ENCODE data around the gene RAB27B.

Gene RAB27B

DNA sequence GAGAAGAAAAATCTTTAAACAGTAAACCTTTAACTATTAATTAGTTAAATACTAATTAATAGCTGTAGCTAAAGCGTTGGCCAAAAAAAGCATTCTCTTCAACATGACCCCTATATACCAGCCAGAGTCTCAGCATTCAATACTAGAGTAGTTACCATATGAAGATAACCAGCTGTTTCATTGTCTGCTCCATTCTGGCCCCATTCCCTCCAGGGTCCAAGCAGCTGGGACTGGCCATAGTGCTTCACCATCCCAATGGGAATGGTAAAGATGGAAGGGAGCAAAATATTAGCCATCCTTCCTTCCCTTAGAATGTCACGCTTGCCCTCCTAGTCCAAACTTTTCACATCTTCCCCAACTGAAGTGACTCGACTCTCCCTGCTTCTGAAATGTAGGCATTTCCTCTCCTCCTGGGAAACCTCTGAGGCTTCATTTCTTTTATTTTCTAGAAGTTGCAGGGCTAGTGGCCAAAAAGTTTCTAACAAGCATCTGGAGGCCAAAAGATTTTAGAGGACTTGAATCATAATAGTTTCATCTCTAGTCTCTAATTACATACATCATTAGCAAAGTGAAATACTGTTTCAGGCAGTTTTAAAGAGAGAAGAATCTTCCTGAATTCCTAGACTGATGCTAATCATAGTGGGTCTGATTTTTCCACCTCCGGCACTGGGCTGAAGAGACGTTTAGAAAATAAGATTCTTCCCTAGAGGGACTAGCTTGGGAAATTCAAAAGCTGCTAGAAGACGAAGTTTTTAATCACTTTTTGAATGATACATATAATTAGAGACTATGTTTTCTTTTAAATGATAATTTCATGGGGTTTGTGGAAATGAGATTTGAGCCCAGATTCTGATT, 78.3 kb downstream of the RAB27B start:
- no peak for DNase-seq (ENCODE audit: low read depth in 3 of 3, low spot score in 1 of 3)

DNA sequence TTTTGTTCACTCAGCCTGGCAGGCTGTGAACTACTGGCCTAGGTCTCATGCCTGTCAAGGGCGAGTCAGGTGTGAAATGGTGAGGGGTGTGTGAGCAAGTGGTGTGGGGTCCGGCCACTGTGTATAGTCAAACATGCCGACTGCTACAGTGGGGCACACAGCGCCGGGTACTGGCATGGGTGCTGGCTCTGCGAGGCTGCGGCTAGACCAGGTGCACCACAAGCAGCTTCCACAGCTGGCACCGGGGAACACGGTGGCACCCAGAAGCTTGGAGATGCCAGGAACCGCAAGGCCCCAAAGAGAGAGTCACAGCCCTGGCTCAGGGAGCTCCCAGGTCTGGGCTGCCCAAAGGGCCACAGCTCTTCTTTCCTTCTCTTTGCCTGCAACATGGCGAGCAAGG, 81.3 kb downstream of the RAB27B start:
- DNase-seq (ENCODE audit: low read depth in 3 of 3, low spot score in 1 of 3) = no peak

DNA sequence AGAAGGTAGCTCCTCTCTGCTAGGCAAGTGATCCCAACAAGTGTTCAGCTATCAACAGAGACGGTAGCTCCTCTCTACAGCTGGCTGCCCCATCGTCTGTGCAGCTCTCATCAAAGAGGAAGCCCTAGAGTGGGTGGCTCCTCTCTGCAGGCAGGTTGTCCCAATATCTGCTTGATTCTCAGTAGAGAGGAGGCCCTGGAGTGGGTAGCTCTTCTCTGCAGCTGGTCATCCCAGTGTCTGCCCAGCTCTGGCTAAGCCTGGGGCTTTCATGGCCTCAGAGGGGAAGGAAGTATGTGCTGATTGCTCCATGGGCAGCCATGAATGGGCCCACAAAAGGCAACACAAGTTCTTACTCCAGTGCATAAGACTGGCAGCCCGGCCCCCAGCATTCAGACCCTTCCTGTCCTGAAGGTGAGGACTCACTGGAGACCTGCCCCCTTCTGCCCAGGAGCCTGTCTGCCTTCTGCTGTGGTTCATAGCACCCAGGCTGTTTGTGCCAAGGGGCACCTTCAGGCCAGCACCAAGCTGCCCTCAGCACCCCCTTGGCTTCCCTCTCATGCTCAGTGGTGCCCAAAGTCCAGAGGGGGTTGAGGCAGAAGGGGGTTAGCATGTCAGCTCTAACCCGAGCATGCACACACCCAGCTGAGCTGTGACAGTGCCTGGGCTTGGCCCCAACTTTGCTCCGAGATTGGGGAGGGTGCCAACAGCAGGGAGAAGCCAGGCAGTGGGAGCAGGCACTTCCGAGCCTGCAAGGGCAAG, 82.1 kb downstream of the RAB27B start:
- no peak for DNase-seq (ENCODE audit: low read depth in 3 of 3, low spot score in 1 of 3)

DNA sequence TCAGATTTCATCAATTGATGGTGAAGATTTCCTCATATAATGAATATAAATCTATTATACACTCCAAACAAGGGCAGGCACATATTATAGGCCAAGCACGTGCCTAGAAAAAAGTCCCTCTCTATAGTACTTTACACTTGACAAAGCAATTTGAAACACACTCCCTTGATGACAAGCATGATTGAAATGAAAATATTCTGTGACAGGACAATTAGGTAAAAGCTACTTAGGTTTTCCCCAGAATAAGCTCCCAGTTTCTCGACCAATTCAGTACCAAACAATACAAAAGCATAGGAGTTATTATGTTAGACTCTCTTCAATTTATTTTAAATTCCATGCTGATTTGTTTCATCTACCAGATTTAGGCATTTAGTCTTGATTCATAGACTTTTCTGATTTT, 83.3 kb downstream of the RAB27B start:
- DNase-seq (ENCODE audit: low read depth in 3 of 3, low spot score in 1 of 3) = no peak

DNA sequence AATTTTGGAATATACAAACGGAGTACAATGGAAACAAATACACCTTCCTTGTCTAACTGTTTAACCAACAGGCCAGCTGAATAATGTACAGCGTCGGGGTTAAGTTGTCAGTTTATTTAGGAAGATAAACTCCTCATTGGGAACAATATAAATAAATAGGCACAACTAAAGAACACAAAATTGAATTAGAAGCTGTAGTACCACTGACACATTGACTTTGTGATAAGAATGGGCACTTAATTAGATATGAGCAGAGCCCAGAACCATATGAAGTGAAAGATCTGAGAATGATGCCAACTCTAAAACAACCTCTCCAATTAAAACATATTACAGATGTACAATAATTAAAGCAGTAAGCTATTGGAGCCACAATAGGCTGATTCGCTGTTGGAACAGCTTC, 86.5 kb downstream of the RAB27B start:
- no peak for DNase-seq (ENCODE audit: low read depth in 3 of 3, low spot score in 1 of 3)

DNA sequence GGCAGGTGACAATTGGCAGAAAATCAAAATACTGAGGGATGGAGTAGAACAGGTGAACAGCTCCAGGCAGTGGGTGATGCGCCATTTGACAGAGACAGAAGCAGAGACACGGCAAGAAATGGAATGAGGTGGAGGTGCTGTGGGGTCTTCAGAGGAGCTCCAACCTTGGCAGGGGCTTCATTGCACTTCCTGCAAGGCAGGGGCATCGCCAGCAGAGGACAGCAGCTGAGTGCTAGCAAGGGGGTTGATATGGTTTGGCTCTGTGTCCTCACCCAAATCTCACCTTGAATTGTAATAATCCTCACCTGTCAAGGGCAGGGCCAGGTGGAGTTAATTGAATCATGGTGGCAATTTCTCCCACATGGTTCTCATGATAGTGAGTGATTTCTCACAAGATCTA, 88.2 kb downstream of the RAB27B start:
- DNase-seq (ENCODE audit: low read depth in 3 of 3, low spot score in 1 of 3) = no peak

DNA sequence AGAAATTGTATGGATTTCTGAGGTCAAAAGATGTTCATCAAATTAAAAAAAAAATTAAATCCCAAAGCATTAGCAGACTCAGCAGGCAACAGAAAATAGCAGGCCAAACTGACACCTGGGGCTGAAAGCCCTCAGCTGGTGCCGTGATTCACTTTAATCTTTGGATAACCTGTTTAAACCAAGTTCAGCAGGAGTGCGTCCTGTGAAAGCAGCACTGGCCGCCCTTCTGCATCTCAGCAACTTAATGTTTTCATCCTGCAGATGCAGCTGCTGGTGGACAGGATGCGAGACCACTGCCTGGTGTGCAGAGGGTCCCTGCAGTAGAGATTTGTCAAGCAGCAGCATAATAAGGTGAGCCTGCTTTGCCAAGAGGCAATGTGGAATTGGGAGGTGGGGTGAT, 89.8 kb downstream of the RAB27B start:
- DNase-seq (ENCODE audit: low read depth in 3 of 3, low spot score in 1 of 3) = no peak

DNA sequence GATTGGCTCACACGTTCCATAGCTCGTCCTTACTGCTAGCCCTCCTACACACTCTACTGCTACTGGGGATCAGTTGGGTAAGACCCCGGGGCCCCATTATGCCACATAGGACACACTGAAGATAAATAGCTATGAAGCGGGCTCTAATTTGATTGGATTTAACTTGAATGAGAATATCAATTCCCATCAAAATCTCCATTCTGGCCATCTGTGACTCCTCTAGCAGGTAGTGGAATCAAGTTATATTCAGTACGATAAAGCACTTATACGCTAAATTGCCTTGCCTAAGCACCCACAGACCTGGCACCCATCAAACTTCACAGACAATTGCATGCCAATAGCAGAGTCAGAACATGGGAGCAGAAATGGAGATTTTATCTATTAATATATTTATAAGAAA, 91.1 kb downstream of the RAB27B start:
- no peak for DNase-seq (ENCODE audit: low read depth in 3 of 3, low spot score in 1 of 3)

DNA sequence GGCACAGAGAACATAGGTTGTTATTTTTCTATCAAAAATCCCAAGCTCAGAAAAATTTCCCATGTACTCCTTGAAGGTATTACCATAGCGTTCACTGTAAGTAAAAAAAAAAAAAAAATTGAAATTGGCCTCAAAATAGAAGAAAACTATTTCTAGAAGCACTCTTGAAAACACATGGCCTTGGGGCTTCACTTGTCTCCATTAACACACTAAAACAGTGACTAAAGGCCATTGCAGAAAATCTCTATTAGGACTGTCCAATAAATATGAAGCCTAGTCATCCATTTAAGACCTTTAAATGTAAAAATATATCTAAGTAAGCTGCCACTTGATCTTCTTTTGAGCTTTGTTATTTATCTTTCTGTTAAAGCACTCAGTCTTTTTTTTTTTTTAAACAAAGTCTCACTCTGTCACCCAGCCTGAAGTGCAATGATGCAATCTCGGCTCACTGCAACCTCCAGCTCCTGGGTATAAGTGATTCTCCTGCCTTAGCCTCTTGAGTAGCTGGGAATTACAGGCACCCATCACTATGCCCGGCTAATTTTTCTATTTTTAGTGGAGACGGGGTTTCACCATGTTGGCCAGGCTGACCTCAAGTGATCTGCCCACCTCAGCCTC, 95.2 kb downstream of the RAB27B start:
- no peak for DNase-seq (ENCODE audit: low read depth in 3 of 3, low spot score in 1 of 3)

DNA sequence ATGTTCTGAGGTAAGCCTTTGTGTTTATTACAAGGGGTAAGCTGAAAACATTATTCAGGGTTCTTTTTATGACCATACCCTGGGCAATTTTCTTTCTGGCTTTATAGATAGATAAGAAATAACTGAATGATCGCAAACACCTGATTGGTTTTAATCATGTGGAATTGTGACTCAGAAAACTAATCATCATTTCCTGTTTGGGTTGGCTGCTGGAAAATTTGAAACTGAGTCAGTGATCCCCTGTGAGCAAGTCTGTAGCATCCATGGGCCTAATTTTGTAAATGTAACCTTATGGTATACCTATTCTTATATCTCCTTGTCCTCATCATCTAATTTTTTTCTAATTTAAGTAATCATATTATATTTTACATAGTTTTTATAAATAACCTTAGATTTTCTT, 96.7 kb downstream of the RAB27B start:
- no peak for DNase-seq (ENCODE audit: low read depth in 3 of 3, low spot score in 1 of 3)

DNA sequence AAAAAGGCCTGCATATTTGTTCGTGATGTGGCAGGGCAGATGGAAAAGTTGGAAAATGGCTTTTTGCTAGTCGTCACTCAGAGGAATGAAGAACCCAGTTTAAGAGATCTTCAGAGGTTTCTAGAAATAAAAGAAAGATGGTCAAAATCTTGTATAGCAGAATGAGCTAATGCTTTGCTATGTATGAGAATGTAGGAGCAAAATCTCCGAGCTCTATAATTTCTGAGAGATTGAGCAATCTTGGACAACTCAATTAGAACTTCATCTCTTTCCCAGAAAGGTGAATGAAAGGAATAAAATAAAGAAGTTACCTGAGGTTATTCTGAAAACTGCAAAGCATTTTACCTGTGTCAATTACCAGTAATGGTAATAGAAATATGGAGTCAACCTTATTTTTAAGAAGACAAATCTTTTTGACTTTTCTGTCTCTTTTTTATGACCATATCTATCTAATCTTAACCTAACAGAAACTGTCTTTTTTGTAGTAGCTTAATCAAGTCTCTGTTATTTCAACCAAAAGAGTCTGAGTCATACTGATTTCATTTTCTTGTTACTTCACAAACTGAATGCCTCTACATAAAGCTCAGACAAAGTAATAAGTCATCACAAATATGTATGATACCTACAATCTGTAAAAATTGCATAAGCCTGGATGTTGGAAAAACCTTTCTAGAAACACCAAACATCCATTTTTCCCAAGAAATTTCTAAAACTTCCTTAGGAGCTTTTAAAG, 98.5 kb downstream of the RAB27B start:
- no peak for DNase-seq (ENCODE audit: low read depth in 3 of 3, low spot score in 1 of 3)

DNA sequence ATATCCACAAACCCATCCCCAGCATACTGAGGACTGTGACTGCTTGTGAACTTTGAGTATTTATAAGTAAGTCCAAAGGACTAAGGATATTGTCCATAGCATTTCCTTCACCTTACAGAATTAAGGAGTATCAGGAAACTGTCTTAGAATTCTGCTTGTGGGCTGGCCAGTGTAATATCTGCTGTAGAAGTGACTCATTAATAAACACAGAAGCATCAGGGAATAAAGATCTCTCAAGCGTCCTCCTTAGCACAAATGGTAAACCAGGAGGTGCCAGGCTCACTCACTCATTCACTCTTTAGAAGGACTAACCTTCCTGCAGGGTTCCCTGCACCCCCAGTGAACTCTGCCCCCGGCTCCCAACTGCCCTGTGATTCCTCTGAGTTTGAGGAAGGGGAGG, 100.0 kb downstream of the RAB27B start:
- DNase-seq (ENCODE audit: low read depth in 3 of 3, low spot score in 1 of 3) = no peak

DNA sequence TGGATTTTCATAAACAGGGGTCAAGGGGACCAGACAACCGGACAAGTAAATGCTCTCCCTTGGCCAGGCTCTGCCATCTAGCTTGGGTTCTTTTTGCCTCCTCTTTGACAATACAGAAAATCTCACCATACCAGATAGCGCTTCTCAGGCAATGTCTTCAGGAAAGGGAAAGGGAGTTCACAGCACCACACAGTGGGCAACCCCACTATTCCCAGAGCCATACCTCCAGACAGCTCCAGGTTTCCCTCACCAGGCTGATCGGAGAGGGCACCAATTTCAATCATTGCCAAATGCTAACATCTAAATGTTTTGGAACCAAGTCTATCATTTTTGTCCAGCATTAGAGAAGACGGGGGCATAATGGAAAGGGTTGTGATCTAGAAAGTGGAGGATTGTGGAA, 102.9 kb downstream of the RAB27B start:
- DNase-seq (ENCODE audit: low read depth in 3 of 3, low spot score in 1 of 3) = no peak

DNA sequence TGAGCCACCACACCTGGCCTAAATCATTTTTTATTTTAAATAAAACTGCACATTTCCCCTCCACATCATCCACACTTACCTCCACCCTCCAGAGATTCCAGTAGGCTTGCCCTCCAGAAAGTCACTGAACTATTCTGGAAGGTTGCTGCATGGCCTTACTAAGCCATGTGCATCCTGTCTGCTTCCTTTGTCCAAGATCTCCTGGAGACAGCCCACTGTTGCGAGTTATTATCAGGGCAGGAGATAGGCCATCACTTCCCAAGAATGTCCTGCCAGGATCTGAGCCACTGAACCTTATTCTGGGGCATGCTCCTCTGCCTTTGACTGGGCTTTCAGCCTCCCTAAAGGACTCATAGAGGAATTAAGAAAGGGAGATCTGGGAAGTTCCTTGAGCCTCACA, 104.2 kb downstream of the RAB27B start:
- DNase-seq (ENCODE audit: low read depth in 3 of 3, low spot score in 1 of 3) = no peak

DNA sequence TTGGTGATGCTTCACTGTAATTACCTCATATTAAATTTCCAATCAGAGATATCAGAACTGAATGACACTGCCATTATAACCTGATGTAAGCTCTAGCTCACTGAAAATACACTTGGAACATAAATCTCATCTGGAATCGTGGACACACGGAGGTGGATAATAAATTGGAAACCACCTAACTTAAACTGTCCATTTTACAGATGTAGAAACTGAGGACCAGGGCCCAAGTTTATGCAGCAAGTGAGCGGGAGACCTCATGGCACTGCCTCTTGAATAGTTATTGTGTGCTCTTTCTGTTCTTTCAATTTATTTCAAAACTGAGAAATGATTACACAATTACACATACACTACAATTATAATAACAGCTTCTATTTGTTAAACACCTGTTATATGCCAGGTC, 110.2 kb downstream of the RAB27B start:
- DNase-seq (ENCODE audit: low read depth in 3 of 3, low spot score in 1 of 3) = no peak

DNA sequence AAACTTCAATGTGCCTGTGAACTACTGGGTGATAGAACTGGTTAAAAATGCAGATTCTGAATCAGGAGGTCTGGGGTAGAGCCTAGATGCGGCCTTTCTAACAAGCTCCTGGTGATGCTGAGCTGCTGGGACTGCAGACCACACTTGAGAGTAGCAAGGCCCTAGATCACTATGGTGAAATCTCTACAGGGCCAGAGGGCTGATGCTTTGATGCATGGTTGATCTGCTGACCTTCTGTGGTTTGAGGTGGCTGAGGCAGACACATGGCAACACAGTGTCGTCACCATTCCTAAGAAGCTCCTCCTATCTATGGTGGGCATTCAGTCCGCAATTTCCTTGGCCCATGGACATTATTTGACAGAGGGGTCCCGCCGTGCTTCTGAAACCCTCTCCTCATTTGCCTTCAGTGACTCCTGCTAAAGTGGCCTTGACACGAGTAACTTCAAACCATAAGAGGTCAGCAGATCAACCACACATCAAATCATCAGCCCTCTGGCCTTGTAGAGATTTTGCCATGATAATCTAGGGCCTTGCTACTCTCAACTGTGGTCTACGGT, 111.2 kb downstream of the RAB27B start:
- no peak for DNase-seq (ENCODE audit: low read depth in 3 of 3, low spot score in 1 of 3)

DNA sequence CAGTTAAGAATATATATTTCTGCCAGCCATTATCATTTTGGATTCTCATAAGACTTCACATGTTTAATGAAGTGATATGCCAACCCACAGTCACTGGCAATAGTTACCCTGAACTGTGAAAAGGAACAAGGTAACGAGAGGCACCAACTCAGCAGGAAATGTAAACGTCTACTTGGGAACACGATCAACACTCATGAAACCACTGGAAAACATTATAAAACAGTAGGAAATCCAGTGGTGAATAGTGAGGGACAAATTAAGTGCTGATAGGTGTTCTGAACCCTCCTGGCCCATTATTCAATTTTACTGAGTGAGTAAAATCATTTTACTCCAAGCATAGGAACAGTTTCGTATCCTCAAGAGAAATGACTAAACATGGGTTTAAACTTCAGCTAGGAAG, 113.9 kb downstream of the RAB27B start:
- DNase-seq (ENCODE audit: low read depth in 3 of 3, low spot score in 1 of 3) = no peak

DNA sequence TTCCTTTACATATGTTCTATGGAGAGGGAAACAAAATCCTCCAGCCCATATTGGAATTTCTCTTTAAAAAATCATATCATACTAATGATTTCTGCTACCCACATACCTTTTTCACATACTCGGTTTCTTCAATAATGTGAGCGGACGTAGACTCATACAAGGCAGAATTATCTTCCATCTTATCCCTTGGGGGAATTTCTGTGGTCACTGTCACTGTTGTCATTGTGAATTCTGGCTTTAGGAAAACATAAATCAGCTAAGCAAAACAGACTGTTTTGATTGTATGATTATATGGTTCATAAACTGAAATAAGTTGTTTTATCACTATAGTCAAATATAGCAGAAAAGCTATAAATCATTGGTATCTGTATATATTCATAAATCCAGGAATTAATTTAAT, 114.3 kb downstream of the RAB27B start:
- DNase-seq (ENCODE audit: low read depth in 3 of 3, low spot score in 1 of 3) = no peak

All from stimulated activated CD4-positive, alpha-beta T cell treated with anti-CD3 and anti-CD28 coated beads, TNF-alpha, amount 100 ng/mL, for 1 hour (primary cell).